ENCODE results near the gene C1orf198. TPM values are rescaled to one million over a fixed set of nuclear protein-coding genes. Genes with fewer than 3 reads are reported as not detected.
A peak's percentile ranks its signal among the peaks of the same experiment; 100 is the strongest.

C1orf198 gene
- total and polyA plus RNA-seq, 11 donors, result 23.1 to 145 (median 63.8) TPM

GRCh38 chr1:230825761-230826160, 42.6 kb downstream of the C1orf198 start:
- DNase-seq (no peak), ATAC-seq (peak in 2 of 4 donors; percentile 3 to 6)
- H3K36me3 ChIP-seq, result no peaks in the 10 kb centered on the region
- H3K27me3 ChIP-seq, result no peaks in the 10 kb centered on the region
- no peak overlapping the region for H3K4me3 ChIP-seq
- WGBS, 4 donors, result 65 to 81% (median 68%) methylated on average over 3 of the region's 3 CpGs
- TF ChIP-seq CTCF (IDR thresholded peaks at IDR 0.05) (no peak), POLR2A (IDR thresholded peaks at IDR 0.05) (no peak)
- intact Hi-C loops (cut with DNase I), result loop anchor here in 6 of 10 donors (2.0 to 10.0 kb wide), 5 partner anchors 23 to 49 kb away; partner anchors contain the start of gene C1orf198 (in 3 of the 6)
- H3K27ac ChIP-seq, result peak overlapping the region; percentile 78 to 94 (median 82)
- no peaks in the 10 kb centered on the region for H3K9me3 ChIP-seq
- H3K4me1 ChIP-seq, result peaks cover 4 to 81% (median 60%) of the 10 kb centered on the region in 12 donors

GRCh38 chr1:230824919-230825721, 43.2 kb downstream of the C1orf198 start:
- intact Hi-C loops (cut with DNase I), result loop anchor here in 7 of 10 donors (2.0 to 10.0 kb wide), 4 partner anchors 37 to 50 kb away; partner anchors contain the start of gene C1orf198 (in 4 of the 7)
- H3K27me3 ChIP-seq, result no peaks in the 10 kb centered on the region
- DNase-seq (no peak), ATAC-seq (peak; percentile 66 to 81 (median 72))
- WGBS, 4 donors, result 41 to 51% (median 49%) methylated on average over 11 of the region's 11 CpGs
- TF ChIP-seq CTCF (IDR thresholded peaks at IDR 0.05) (no peak), POLR2A (IDR thresholded peaks at IDR 0.05) (no peak)
- H3K9me3 ChIP-seq, result no peaks in the 10 kb centered on the region
- H3K27ac ChIP-seq, result peak overlapping the region; percentile 78 to 94 (median 82)
- no peaks in the 10 kb centered on the region for H3K36me3 ChIP-seq
- H3K4me3 ChIP-seq, result no peak overlapping the region
- H3K4me1 ChIP-seq, result peaks cover 4 to 87% (median 63%) of the 10 kb centered on the region in 12 donors

- Histone ChIP-seq H3K4me1 (peaks cover 4 to 89% (median 64%) of the 10 kb centered on the region in 12 donors), H3K36me3 (no peaks in the 10 kb centered on the region), H3K4me3 (no peak overlapping the region), H3K9me3 (no peaks in the 10 kb centered on the region), H3K27me3 (no peaks in the 10 kb centered on the region), H3K27ac (peak overlapping the region; percentile 78 to 94 (median 82))
- no peak for DNase-seq
- 67 to 88% (median 73%) methylated on average over 4 of the region's 4 CpGs for WGBS, 4 donors
- TF ChIP-seq POLR2A (IDR thresholded peaks at IDR 0.05) (no peak), CTCF (IDR thresholded peaks at IDR 0.05) (no peak)
- ATAC-seq, result peak in 2 of 4 donors; percentile 8 to 24
- intact Hi-C loops (cut with DNase I), result loop anchor here in 3 of 10 donors (2.0 to 10.0 kb wide), 3 partner anchors 38 to 50 kb away; partner anchors contain the start of gene C1orf198 (in 1 of the 3)
Measured at GRCh38 chr1:230824551-230824918, 43.8 kb downstream of the C1orf198 start.

- no peaks in the 10 kb centered on the region for H3K9me3 ChIP-seq
- H3K27ac ChIP-seq, result peak overlapping the region; percentile 78 to 94 (median 82)
- TF ChIP-seq CTCF (IDR thresholded peaks at IDR 0.05), result no peak
- TF ChIP-seq POLR2A (IDR thresholded peaks at IDR 0.05), result no peak
- H3K4me1 ChIP-seq, result peaks cover 4 to 89% (median 64%) of the 10 kb centered on the region in 12 donors
- H3K36me3 ChIP-seq, result no peaks in the 10 kb centered on the region
- H3K4me3 ChIP-seq, result no peak overlapping the region
- DNase-seq (no peak), ATAC-seq (no peak)
- no peaks in the 10 kb centered on the region for H3K27me3 ChIP-seq
- 44 to 55% (median 44%) methylated on average over 3 of the region's 3 CpGs for WGBS, 4 donors
- intact Hi-C loops (cut with DNase I), result loop anchor here in 3 of 10 donors (2.0 to 10.0 kb wide), 3 partner anchors 39 to 51 kb away; partner anchors contain the start of gene C1orf198 (in 1 of the 3)
Measured at GRCh38 chr1:230823931-230824381, 44.4 kb downstream of the C1orf198 start.

Measured in heart left ventricle (tissue), 16 donors.